ENCODE results near the gene COPG2.
"Not testable (repeated sequence)": the region's sequence is repeated elsewhere in the genome, so short reads cannot be mapped to it uniquely, and the experiment has no call there.

Gene COPG2, protein sequence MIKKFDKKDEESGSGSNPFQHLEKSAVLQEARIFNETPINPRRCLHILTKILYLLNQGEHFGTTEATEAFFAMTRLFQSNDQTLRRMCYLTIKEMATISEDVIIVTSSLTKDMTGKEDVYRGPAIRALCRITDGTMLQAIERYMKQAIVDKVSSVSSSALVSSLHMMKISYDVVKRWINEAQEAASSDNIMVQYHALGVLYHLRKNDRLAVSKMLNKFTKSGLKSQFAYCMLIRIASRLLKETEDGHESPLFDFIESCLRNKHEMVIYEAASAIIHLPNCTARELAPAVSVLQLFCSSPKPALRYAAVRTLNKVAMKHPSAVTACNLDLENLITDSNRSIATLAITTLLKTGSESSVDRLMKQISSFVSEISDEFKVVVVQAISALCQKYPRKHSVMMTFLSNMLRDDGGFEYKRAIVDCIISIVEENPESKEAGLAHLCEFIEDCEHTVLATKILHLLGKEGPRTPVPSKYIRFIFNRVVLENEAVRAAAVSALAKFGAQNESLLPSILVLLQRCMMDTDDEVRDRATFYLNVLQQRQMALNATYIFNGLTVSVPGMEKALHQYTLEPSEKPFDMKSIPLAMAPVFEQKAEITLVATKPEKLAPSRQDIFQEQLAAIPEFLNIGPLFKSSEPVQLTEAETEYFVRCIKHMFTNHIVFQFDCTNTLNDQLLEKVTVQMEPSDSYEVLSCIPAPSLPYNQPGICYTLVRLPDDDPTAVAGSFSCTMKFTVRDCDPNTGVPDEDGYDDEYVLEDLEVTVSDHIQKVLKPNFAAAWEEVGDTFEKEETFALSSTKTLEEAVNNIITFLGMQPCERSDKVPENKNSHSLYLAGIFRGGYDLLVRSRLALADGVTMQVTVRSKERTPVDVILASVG

DNA sequence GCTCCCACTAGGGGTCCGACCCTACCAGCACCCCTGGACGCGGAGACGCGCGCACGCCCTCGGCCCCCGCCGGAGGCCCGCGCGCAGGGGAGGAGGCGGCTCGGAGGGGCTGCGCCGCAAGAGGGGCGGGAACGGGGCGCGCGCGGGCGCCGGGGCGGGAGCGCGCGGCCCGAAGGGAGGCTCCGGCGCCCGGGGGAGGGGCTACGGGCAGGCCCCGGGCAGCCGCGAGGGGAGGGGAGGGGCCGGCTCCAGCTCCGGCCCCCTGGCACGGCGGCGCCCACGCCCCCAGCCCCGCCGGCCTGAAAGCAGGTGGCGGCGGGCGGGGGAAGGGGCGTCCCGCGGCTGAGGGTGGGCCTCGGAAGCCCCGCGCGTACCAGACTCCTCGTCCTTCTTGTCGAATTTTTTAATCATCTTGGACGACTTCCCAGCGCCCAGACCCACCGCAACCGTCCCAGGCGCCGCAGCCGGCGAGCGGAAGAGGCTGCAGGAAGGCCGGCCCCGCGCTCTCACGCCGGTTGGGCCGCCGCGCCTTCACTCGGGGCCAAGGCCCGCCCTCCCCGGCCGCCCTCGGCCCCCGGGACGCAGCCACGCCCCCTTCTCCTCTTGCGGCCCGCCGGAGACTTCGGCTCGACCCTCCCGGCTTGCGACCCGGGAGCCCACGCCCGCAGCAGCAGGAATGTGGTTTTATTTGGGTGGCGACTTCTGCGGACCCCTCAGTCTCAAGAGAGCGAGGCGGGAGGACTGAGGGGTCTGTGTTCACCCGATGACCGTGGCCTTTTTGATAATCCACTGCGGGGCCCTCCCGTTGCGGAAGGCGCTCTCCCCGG, at the start of gene COPG2:
TSS of gene COPG2 (minus strand) at position 491 of the 827 bp plus-strand sequence. CDS start at position 411, 80 bp downstream.
- peak; percentile 84 for DNase-seq

- no peak for DNase-seq
Observed at GRCh38 chr7:130712416-130712815, 43.9 kb upstream of the COPG2 start.

GRCh38 chr7:130708766-130709165, 40.2 kb upstream of the COPG2 start:
- no peak for DNase-seq

- DNase-seq = no peak
Observed at GRCh38 chr7:130708001-130708400, 39.5 kb upstream of the COPG2 start.

- no peak for DNase-seq
Observed at GRCh38 chr7:130703851-130704250, 35.3 kb upstream of the COPG2 start.

DNA sequence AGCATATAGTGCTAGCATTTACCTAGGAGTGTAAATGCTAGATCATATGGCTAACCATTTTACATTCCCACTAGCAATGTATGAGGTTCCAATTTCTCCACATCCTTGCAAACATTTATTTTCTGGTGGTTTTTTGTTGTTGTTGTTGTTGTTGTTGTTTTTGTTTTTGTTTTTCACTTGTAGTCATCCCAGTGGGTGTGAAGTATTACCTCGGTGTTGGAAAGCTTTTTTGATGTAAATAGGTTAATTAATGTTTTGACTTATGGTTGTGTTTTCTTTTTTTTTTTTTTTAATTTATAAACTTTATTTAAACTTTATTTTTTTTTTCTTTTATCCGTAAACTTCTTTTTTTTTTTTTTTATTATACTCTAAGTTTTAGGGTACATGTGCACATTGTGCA, 33.1 kb upstream of the COPG2 start:
- DNase-seq = no peak

DNA sequence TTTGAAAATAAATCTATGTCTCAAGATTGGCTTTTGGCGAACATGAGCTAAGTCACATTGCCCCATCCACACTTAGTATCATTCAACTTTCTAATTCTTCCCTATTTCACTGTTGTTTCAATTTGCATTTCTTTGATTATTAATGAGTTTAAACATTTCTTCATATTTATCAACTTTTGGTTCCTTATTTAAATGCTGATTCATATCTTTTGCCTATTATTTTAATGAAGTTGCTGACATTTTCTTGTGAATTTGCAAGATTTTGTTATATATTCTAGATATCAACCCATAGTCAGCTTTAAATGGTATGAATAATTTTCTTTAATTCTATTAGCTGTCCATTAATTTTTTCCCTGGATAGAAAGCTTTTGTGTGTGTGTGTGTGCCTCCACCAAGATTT, 32.2 kb upstream of the COPG2 start:
- DNase-seq = no peak

GRCh38 chr7:130699686-130700085, 31.1 kb upstream of the COPG2 start:
- no peak for DNase-seq

- DNase-seq = no peak
Observed at GRCh38 chr7:130697820-130698219, 29.3 kb upstream of the COPG2 start.

DNA sequence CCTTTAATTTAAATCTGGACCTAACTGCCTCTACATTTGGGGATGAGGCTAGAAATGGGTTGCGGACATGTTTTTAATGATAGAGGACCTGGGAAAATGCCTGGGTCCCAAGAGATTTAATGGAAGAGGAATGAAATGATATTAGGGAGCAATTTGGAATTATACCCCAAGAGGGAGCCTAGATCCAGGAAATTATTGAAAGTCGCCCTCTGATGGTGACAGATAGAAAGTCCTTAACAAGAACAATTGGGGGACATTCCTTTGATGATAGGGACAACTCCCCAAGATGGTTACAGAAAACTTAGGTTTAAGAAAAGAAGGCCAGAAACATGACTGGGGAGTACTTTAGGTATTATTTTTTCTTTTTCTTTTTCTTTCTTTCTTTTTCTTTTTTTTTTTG, 27.3 kb upstream of the COPG2 start:
- peak; percentile 7 for DNase-seq

- DNase-seq = not testable (repeated sequence)
Observed at GRCh38 chr7:130692396-130692795, 23.8 kb upstream of the COPG2 start.

- DNase-seq = no peak
Observed at GRCh38 chr7:130689683-130690082, 21.1 kb upstream of the COPG2 start.

GRCh38 chr7:130683026-130683425, 14.5 kb upstream of the COPG2 start:
- no peak for DNase-seq

DNA sequence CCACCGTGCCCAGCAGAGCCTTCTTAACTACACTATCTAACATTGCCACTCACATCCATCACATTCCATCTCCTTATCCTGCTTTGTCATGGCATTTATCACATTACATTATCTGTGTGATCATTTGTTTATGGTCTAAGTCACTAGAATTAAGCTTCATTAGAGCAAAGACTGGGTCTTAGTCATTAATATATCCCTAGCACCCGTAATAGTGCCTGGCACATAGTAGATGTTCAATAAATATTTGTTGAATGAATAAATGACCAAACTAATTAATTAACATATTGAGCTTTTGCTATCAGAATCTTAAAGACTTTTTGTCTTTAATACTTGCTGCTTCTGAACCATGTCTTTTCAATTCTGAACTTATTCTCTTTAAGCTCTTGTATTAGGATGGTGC, 5.9 kb upstream of the COPG2 start:
- DNase-seq = no peak

GRCh38 chr7:130673066-130673465, 4.5 kb upstream of the COPG2 start:
- no peak for DNase-seq

- DNase-seq = no peak
Observed at GRCh38 chr7:130672146-130672545, 3.6 kb upstream of the COPG2 start.

GRCh38 chr7:130669085-130669700, 645 bp upstream of the COPG2 start:
- no peak for DNase-seq

GRCh38 chr7:130667593-130668257, 823 bp downstream of the COPG2 start:
- peak; percentile 56 for DNase-seq

- no peak for DNase-seq
Observed at GRCh38 chr7:130662426-130662825, 6.1 kb downstream of the COPG2 start.

DNA sequence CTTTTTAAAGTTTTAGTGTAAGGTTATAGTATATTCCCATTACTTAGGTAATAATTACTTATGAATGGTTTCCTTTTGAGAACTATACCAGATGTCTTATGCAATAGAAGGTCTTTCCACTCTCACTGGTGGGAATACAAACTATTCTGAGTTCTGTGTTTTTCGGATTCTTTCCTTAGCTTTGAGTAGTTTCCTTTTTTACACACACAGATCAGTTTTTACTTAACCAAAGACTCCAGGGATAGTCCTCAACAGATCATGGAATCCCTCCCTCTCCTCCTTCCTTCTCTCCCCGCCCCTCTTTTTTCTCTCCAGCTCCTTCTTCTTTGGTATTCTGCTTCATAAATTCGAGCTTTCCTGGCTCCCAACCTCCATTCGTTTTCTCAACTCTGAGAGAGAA, 13.3 kb downstream of the COPG2 start:
- DNase-seq = no peak

- DNase-seq = no peak
Observed at GRCh38 chr7:130654850-130655249, 13.7 kb downstream of the COPG2 start.

DNA sequence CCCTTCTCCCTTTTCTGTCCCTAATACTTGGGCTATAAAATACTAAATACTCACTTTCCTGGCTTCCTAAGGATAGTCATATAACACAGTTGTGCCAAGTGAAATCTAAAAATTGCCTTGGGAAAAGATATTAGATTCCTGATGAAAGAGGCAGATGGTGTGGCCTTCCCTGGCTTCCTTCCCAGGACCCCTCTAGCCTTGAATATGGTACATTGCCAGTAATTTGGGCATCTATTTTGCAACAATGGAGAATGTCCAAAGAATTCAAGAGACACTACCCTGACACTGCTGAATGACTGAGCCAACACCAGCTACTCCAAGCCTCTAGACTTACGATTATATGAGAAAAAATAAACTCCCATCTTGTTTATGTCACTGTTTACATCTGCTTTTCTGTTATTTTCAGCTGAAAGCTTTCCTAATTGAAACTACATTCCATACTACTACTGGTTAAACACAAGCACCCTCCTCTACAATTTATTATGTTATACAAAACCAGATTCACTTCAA, 17.9 kb downstream of the COPG2 start:
- DNase-seq = no peak

All from NCI-H526 treated with DMSO at 0.1 percent for 48 hours (cell line).